Calu3 (cell line): Measurements from ENCODE around the gene FAM156A. TPM values are rescaled to one million over a fixed set of nuclear protein-coding genes. Genes with fewer than 3 reads are reported as not detected.

Source experiments
- total RNA-seq: library from RNA; stranded (reverse); gene quantifications from 2 replicates; pipeline ENCODE4 v1.2.3, GENCODE V29; 2022

The FAM156A gene
- total RNA-seq, 1 experiment from 2014 or later: 18.0 TPM

Other genes with a start within 250 kb of the FAM156A start
- gene SSX2B, start 207.3 kb downstream of the FAM156A start, total RNA-seq: not detected in 2 replicates
- gene SPANXN5, start 161.1 kb downstream of the FAM156A start, total RNA-seq: not detected in 2 replicates
- not detected in 2 replicates for gene XAGE5, start 147.2 kb downstream of the FAM156A start, total RNA-seq
- not detected in 2 replicates for gene XAGE3, start 90.4 kb downstream of the FAM156A start, total RNA-seq
- 8.4 and 9.3 TPM in 2 replicates for gene FAM156B, start 61.2 kb downstream of the FAM156A start, total RNA-seq
- gene GPR173, start 90.3 kb upstream of the FAM156A start, total RNA-seq: 0.68 and 0.78 TPM in 2 replicates
- gene TSPYL2, start 123.8 kb upstream of the FAM156A start, total RNA-seq: 18.8 and 19.9 TPM in 2 replicates
- 14.5 and 18.2 TPM in 2 replicates for gene KANTR, start 135.6 kb upstream of the FAM156A start, total RNA-seq